HG02588 (cell line): ENCODE measurements around the gene RPL38.

Experiments used
- ATAC-seq: cut with Tn5 transposase; IDR thresholded peaks from one replicate; pipeline ENCODE4 v1.9.1; 2021; ENCODE audit warnings: mild to moderate bottlenecking, moderate library complexity; ENCODE audit not compliant: unreplicated experiment

RPL38 gene

DNA sequence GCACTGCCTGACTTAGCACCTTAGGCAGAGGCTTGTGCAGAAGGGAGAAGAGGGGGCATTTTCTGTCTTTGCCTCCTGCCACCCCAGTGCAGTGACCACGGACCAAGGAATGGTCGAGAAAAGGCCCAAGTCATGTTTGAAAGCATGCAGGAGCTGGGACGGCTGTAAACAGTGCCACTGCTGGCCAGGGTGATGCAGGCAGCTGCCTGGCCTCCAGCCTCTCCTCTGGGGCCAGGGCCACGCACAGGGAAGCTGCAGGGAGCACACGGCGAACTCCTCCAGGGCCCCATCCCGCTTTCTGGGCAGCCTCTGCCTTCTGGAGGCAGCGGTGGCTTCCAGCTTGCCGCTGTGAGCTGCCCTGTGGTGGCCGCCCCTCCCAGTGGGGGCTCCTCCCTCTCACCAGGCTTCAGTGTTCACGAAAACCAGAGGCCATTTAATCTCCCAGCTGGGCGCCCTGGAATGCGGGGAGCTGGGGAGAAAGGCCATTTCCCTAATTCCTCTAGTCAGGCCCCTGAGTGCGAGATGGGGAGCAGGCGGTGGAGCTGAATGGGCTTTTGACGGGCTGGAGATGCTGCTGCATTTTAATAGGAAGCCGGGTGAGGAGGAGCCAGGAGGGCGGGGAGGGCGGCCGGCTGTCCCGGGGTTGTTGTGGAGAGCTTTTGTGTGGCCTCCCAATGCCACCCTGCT, 41.8 kb downstream of the RPL38 start:
- ATAC-seq, result no peak

DNA sequence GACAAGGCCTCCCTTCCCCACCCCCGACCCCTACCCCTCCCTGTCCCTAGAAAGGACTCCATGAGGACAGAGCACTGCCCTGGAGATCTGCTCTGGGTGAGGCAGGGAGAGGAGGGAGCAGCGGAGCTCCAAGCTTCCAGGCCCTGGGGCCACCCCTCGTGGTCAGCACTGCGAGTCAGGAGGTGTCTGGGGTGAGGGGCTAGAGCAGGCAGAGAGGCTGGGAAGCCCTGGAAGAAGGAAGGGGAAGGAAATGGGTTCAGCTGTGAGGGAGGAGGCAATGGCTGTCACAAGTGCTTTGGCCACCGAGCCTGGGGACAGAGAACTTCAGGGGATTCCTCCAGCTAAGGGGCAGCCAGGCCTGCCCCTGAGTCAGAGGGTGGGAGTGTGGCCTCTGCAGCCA, 42.4 kb downstream of the RPL38 start:
- ATAC-seq, result no peak

DNA sequence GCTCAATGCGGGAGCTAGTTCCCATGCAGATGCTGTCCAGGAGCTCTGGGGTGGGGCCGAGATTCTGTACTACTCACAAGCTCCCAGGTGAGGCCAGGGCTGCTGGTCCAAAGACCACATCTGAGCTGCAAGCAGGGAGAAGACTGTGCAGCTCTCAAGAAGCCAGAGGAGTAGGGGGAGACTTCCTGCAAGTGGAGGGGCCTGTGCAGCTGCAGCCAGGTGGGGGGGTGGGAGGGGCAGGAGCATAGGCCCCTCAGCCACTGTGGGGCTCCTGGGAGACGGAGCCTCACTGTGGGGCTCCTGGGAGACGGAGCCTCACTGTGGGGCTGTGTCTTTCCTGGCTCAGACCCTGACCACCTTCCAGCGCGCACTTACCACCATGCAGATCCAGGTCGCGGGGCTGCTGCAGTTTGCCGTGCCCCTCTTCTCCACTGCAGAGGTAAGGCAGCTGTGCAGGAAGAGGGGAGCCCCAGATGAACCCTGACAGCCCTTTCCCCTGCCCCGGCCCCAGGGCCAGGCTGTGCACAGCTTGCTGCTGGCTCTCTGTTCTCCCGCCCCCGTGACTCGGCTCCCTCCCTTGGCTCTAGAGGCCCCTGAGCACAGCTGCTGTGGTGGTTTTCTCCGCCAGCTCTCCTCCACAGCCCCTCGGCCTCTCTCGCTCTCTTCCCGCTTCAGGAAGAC, 46.3 kb downstream of the RPL38 start:
- no peak for ATAC-seq

DNA sequence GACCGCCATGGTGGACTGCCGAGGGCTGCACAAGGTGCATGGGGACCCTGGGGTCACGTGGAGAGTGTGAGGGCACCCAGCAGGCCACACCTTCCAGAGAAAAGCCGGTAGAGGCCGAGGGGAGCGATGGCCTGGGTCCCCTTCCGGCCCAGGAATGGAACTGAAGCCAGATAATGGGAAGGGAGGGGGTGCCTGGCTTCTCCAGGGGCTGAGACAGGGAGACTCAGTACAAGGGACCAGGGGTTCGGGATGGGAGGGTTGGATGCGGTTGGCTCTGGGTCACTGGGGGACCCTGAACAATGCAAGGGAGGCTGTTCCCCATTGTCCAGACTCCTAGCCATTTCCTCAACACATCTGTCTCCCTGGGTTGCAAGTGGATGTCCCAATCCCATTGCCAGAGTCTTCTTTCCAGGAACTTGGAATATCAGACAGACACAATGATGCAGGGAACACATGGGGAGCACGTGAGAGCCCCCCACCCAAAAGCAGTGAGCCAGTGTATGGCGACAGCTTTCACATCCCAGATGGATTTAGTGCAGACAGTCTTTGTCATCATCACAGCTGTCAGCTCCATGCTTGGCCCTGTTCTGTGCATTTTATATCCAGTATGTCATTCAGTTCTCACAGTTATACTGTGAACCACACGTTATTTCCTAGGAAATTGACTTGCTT, 47.0 kb downstream of the RPL38 start:
- ATAC-seq, result no peak

DNA sequence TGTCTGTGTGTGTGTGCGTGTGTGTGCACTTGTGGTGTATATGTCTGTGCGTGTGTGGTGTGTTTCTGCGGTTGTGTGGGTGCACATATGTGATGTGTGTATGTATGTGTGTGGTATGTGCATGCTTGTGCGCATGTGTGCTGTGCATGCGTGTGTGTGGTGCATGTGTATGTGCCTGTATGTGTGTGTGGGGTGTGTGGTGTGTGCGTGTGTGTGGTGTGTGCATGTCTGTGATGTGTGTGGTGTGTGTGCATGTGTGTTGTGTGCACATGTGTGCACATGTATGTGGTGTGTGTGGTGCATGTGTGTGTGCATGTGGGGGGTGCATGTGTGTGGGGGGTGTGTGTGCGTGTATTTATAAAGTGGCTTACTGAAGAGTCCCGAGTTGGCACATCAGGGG, 47.6 kb downstream of the RPL38 start:
- ATAC-seq, result no peak

DNA sequence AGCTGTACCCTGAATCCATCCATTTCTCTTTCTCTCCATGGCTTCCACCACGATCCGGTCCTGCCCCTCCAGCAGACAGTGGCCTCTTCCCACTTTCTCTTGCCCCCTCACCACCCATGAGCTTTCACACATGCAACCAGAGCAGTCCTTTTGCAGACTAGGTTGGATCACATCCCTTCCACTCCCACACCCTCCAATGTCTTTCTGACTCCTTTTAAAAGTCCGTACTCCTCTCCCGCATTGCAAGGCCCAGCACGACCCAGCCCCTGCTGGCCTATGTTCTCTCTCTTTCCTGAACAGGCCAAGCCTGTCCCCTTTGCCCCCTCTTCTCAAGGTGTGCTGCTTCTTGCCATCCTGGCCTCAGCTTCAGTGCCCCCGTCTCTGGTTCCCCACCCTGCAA, 48.1 kb downstream of the RPL38 start:
- ATAC-seq, result no peak

DNA sequence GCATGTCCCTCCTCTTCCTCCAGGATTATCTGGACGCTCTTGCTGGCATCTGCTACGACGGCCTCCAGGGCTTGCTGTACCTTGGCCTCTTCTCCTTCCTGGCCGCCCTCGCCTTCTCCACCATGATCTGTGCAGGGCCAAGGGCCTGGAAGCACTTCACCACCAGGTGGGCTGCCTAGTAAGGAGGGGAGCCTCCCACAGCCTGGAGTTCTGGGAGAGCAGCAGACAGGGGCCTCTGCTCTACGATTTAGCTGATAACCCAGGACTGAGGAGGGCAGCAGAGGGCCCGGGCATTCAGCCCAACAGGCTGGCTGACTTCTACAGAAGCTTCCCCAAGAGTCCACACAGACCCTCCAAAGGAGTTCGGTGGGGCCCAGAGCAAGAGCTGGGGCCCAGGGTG, 48.7 kb downstream of the RPL38 start:
- no peak for ATAC-seq

DNA sequence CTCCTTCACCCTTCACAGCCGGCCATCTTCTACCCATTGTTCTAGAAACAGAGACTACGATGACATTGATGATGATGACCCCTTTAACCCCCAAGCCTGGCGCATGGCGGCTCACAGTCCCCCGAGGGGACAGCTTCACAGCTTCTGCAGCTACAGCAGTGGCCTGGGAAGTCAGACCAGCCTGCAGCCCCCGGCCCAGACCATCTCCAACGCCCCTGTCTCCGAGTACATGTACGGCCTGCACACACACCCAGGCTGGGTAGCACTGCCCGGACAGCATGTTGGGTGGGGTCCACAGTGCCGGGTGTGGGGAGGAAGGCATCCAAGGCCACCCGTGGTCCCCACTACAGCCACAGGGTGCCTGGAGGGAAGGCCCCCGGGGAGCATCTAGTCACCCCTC, 49.6 kb downstream of the RPL38 start:
- no peak for ATAC-seq

DNA sequence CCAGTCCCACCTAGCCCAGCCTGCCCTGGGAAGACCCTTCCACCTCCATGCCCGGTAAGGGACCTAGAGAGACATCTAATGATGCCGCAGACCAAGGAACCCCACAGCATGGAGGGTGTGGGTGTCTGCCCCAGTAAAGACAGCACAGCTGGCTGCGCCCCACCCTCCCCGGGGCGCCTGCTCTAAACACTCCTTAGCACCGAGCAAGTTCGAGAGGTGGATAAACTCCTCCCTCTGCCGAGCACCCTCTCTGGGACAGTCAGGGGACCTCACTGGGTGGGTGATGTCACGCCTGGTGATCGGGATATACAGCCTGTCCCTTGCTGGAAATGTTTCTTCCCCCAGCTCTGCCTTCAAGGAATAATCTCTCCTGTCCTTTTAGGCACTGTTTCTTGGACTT, 53.8 kb downstream of the RPL38 start:
- ATAC-seq, result no peak

DNA sequence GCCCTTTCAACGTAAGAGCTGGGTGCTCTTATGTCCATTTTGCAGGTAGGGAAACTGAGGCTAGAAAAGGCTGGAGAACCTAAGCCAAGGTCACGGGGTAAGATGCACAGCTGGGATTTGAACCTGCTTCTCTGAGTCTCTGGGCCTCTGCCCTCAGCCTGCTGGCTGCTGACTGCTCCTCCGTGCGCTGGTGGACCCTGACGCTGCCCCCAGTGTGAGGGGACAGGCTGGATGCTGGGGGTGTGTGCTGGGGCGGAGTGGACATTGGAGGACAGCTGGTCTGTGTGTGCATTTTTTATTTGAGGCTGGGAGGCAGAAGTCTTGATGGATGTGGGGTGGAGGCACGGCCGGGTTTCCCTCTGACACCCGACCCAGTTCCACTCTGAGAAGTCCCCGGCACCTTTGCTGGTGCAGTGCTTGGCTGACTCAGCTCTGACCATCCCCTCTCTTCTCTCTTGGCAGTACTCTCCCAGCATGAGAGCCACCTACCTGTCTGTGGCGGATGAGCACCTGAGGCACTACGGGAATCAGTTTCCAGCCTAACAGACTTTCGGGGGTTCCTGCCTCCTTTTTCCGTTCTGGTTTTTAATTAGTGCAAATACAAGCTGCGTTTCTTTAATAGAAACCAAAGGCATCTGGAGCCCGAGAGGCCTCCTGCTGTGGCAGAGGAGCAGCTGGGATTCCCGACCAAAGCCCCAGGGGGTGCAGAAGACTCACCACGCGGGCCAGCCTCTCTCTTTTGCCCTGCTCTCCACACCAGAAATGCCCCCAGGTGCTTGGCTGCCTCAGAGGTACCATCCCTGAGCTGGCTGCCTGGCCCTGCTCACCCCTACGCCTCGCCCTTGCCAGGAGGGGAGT, 56.4 kb downstream of the RPL38 start:
- no peak for ATAC-seq
